DND-41 (cell line): ENCODE results near the gene ORM1.
A peak's percentile ranks its signal among the peaks of the same experiment; 100 is the strongest.

Source experiments
- ATAC-seq: fragments of 200-7000 bp; cut with Tn5 transposase; 3 replicates; pipeline ENCODE4 v1.9.1; 2021; ENCODE audit warnings: low read depth; ENCODE audit not compliant: insufficient read depth
- DNase-seq: peaks from one replicate; pipeline ENCODE4 v3.0.0-alpha.2; 2020
- H2AFZ ChIP-seq: 2 replicates; pipeline ENCODE4 v1.6.0; 2012; ENCODE audit warnings: low read depth, low read length
- H3K27ac ChIP-seq: 2 replicates; pipeline ENCODE4 v1.5.1; 2012; ENCODE audit warnings: low read length, inconsistent platforms
- H3K27me3 ChIP-seq: fragments of 200-600 bp; sonication (generic); 2 replicates; pipeline ENCODE4 v1.6.0; 2012; ENCODE audit warnings: low read length, mild to moderate bottlenecking, inconsistent platforms; ENCODE audit not compliant: insufficient read depth, poor library complexity
- H3K36me3 ChIP-seq: 2 replicates; pipeline ENCODE4 v1.5.1; 2012; ENCODE audit warnings: low read length, inconsistent platforms; ENCODE audit not compliant: insufficient read depth
- H3K4me1 ChIP-seq: 2 replicates; pipeline ENCODE4 v1.5.1; 2012; ENCODE audit warnings: mild to moderate bottlenecking, low read length; ENCODE audit not compliant: insufficient read depth
- H3K4me2 ChIP-seq: 2 replicates; pipeline ENCODE4 v1.6.0; 2012; ENCODE audit warnings: mild to moderate bottlenecking, moderate library complexity, low read length, inconsistent platforms; ENCODE audit not compliant: insufficient read depth
- H3K4me3 ChIP-seq, 2 experiments: fragments of 200-600 bp in 1 of 2; shearing (Covaris generic) in 1 of 2; 2 replicates each; pipeline ENCODE4 v1.5.1; 2012 to 2016; ENCODE audit warnings: inconsistent platforms in 2 of 2, low read length in 2 of 2, mild to moderate bottlenecking in 2 of 2, low read depth in 1 of 2, moderate library complexity in 1 of 2
- H3K79me2 ChIP-seq: 2 replicates; pipeline ENCODE4 v1.6.0; 2012; ENCODE audit warnings: low read length, inconsistent platforms; ENCODE audit not compliant: insufficient read depth
- H3K9ac ChIP-seq: 2 replicates; pipeline ENCODE4 v1.6.0; 2012; ENCODE audit warnings: low read depth, mild to moderate bottlenecking, inconsistent platforms, low read length, moderate library complexity
- H3K9me3 ChIP-seq: 2 replicates; pipeline ENCODE4 v1.5.1; 2012; ENCODE audit warnings: low read length, moderate library complexity, mild to moderate bottlenecking, inconsistent platforms; ENCODE audit not compliant: insufficient read depth, severe bottlenecking
- H4K20me1 ChIP-seq: 2 replicates; pipeline ENCODE4 v1.6.0; 2012; ENCODE audit warnings: low read length; ENCODE audit not compliant: insufficient read depth
- EZH2 ChIP-seq: IDR thresholded peaks from 3 replicates; pipeline ENCODE4 v1.6.1; 2012; ENCODE audit warnings: borderline replicate concordance, low read depth, mild to moderate bottlenecking, moderate library complexity, low read length, inconsistent platforms; ENCODE audit not compliant: severe bottlenecking
- TF ChIP-seq, protein P1 (sequence below): IDR thresholded peaks from 2 replicates; pipeline ENCODE4 v1.5.1; 2012; ENCODE audit warnings: borderline replicate concordance, low read length, moderate library complexity, mild to moderate bottlenecking; ENCODE audit not compliant: poor library complexity, severe bottlenecking; ENCODE audit errors: extremely low read depth

Gene ORM1

DNA sequence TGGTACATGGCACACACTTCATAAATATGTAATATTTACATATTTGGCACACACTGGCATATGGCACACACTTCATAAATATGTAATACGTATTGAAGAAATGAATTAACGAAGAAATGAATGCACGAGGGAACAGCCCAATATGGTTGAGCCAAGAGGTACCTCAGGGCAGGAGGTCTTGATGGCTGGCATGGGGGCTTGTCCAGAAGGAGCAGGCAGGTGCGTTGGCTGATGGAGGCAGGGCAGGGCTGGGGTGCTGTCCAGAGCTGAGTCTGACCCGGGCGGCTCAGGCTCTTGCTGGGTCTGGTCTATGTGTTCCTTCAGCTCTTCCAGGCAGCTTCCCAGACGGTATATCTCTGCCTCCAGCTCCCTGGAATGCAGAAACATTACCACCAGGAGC is 38.6 kb downstream of the ORM1 start:
- Histone ChIP-seq H3K79me2 (no peaks in the 10 kb centered on the region), H3K9ac (no peak overlapping the region), H3K4me1 (no peaks in the 10 kb centered on the region), H3K4me2 (no peak overlapping the region), H3K27ac (no peak overlapping the region), H3K4me3 (no peak overlapping the region), H2AFZ (no peak overlapping the region), H4K20me1 (no peaks in the 10 kb centered on the region), H3K36me3 (peaks cover 96% of the 10 kb centered on the region), H3K27me3 (no peaks in the 10 kb centered on the region), H3K9me3 (no peaks in the 10 kb centered on the region)
- no peak for TF ChIP-seq EZH2
- TF ChIP-seq, protein P1, sequence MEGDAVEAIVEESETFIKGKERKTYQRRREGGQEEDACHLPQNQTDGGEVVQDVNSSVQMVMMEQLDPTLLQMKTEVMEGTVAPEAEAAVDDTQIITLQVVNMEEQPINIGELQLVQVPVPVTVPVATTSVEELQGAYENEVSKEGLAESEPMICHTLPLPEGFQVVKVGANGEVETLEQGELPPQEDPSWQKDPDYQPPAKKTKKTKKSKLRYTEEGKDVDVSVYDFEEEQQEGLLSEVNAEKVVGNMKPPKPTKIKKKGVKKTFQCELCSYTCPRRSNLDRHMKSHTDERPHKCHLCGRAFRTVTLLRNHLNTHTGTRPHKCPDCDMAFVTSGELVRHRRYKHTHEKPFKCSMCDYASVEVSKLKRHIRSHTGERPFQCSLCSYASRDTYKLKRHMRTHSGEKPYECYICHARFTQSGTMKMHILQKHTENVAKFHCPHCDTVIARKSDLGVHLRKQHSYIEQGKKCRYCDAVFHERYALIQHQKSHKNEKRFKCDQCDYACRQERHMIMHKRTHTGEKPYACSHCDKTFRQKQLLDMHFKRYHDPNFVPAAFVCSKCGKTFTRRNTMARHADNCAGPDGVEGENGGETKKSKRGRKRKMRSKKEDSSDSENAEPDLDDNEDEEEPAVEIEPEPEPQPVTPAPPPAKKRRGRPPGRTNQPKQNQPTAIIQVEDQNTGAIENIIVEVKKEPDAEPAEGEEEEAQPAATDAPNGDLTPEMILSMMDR = no peak
- ATAC-seq (no peak), DNase-seq (no peak)

DNA sequence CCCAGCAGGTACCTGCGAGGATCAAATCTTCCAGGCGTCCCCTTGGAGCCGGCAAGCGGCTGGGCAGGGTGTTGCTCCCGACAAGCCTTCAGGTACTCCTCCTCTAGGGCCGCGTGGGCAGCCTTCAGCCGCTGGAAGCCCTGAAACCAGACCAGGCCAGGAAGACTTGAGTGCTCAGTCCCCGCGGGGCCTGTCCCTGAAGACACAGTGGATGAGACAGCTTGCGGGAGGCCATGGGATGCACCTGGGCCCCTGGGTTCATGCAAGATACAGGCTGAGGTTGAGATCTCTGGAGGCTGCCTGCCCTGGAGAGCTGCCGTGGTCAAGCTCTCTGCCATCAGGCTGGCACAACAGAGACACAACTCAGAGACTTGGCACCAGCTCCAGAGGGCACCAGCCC is 39.5 kb downstream of the ORM1 start:
- Histone ChIP-seq H3K4me3 (no peak overlapping the region), H3K4me1 (no peaks in the 10 kb centered on the region), H3K27me3 (no peaks in the 10 kb centered on the region), H3K4me2 (no peak overlapping the region), H3K79me2 (no peaks in the 10 kb centered on the region), H3K9ac (no peak overlapping the region), H2AFZ (no peak overlapping the region), H4K20me1 (no peaks in the 10 kb centered on the region), H3K9me3 (no peaks in the 10 kb centered on the region), H3K36me3 (peaks cover 96% of the 10 kb centered on the region), H3K27ac (no peak overlapping the region)
- TF ChIP-seq, protein P1 = no peak
- TF ChIP-seq EZH2 = no peak
- DNase-seq (no peak), ATAC-seq (no peak)

DNA sequence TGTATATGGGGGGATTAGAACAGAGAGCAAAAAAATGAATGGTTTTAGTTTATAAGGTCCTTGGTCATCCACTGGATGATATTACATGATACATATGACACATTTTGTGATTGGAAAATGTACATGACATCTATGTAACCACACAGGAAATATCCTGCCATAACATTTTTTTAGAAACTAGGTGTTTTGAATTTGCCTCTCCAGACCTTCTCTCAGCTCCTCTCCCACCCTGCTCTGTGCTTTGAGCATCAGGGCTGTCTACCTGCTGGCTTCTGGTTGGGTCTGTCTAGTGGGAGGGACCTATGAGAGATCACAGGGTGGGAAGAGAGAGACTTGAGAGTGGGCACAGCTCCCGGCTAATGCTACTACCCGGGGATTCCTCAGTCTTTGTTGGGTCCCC is 40.5 kb downstream of the ORM1 start:
- Histone ChIP-seq H4K20me1 (peaks cover 3% of the 10 kb centered on the region; the same call in 1 of the 2 replicates), H3K9me3 (no peaks in the 10 kb centered on the region), H3K9ac (no peak overlapping the region), H3K79me2 (no peaks in the 10 kb centered on the region), H3K4me2 (no peak overlapping the region), H3K36me3 (peaks cover 96% of the 10 kb centered on the region), H3K4me1 (no peaks in the 10 kb centered on the region), H3K27me3 (no peaks in the 10 kb centered on the region), H3K27ac (no peak overlapping the region), H2AFZ (no peak overlapping the region), H3K4me3 (no peak overlapping the region)
- TF ChIP-seq, protein P1 = no peak
- no peak for TF ChIP-seq EZH2
- DNase-seq (no peak), ATAC-seq (peak; percentile 32; the same call in 1 of the 3 replicates)
